Neutrophil (primary cell): ENCODE results near the gene LRRC30.

Experiments
- H3K27ac ChIP-seq: fragments of 200-600 bp; sonication (generic); 2 replicates; pipeline ENCODE4 v1.5.1; 2016; ENCODE audit warnings: mild to moderate bottlenecking, moderate library complexity
- H3K27me3 ChIP-seq: fragments of 200-600 bp; sonication (generic); 2 replicates; pipeline ENCODE4 v1.6.0; 2016; ENCODE audit warnings: mild to moderate bottlenecking
- H3K36me3 ChIP-seq: fragments of 200-600 bp; sonication (generic); 2 replicates; pipeline ENCODE4 v1.5.1; 2017
- H3K4me1 ChIP-seq, 2 experiments: fragments of 200-600 bp in 1 of 2; sonication (generic) in 1 of 2; 1 replicate in 1 of 2; 2 replicates in 1 of 2; pipeline versions ENCODE4 v1.5.1 to v1.6.1; 2013 to 2016; ENCODE audit warnings: low read depth in 1 of 2, low read length in 1 of 2, mild to moderate bottlenecking in 1 of 2, moderate library complexity in 1 of 2; ENCODE audit not compliant: control insufficient read depth in 1 of 2, insufficient read depth in 1 of 2
- H3K4me3 ChIP-seq, 2 experiments: fragments of 200-600 bp in 1 of 2; sonication (generic) in 1 of 2; 1 replicate in 1 of 2; 2 replicates in 1 of 2; pipeline ENCODE4 v1.5.1; 2013 to 2016; ENCODE audit warnings: low read depth in 1 of 2, low read length in 1 of 2, mild to moderate bottlenecking in 1 of 2, moderate library complexity in 1 of 2
- H3K9me3 ChIP-seq: fragments of 200-600 bp; sonication (generic); 2 replicates; pipeline ENCODE4 v1.5.1; 2016
- CTCF ChIP-seq: fragments of 200-600 bp; sonication (generic); IDR thresholded peaks from 2 replicates; pipeline ENCODE4 v1.5.1; 2016; ENCODE audit warnings: antibody characterized with exemption

Gene LRRC30

GRCh38 chr18:7261199-7261598 lies 30.3 kb downstream of the LRRC30 start:
- no peak overlapping the region for H3K27ac ChIP-seq
- H3K9me3 ChIP-seq: no peaks in the 10 kb centered on the region
- H3K27me3 ChIP-seq: no peaks in the 10 kb centered on the region
- no peak overlapping the region for H3K4me3 ChIP-seq
- H3K36me3 ChIP-seq: no peaks in the 10 kb centered on the region
- no peaks in the 10 kb centered on the region for H3K4me1 ChIP-seq
- no peak for TF ChIP-seq CTCF

- Histone ChIP-seq H3K9me3 (no peaks in the 10 kb centered on the region), H3K36me3 (no peaks in the 10 kb centered on the region), H3K4me1 (peaks cover 8 to 10% of the 10 kb centered on the region in 2 experiments), H3K4me3 (no peak overlapping the region), H3K27ac (no peak overlapping the region), H3K27me3 (no peaks in the 10 kb centered on the region)
- TF ChIP-seq CTCF: no peak
These were observed 37.1 kb downstream of the LRRC30 start for GRCh38 chr18:7267973-7268372.

- Histone ChIP-seq H3K36me3 (no peaks in the 10 kb centered on the region), H3K27ac (no peak overlapping the region), H3K4me3 (no peak overlapping the region), H3K9me3 (no peaks in the 10 kb centered on the region), H3K27me3 (no peaks in the 10 kb centered on the region), H3K4me1 (peaks cover 20 to 25% of the 10 kb centered on the region in 2 experiments)
- no peak for TF ChIP-seq CTCF
These were observed 39.1 kb downstream of the LRRC30 start for GRCh38 chr18:7269942-7270341.

GRCh38 chr18:7272311-7273049 lies 41.6 kb downstream of the LRRC30 start:
- no peak for TF ChIP-seq CTCF
- Histone ChIP-seq H3K36me3 (no peaks in the 10 kb centered on the region), H3K4me1 (peaks cover 20 to 25% of the 10 kb centered on the region in 2 experiments), H3K9me3 (no peaks in the 10 kb centered on the region), H3K27me3 (no peaks in the 10 kb centered on the region), H3K4me3 (no peak overlapping the region), H3K27ac (no peak overlapping the region)

- H3K27ac ChIP-seq: no peak overlapping the region
- H3K27me3 ChIP-seq: no peaks in the 10 kb centered on the region
- no peak for TF ChIP-seq CTCF
These were observed 42.5 kb downstream of the LRRC30 start for GRCh38 chr18:7273301-7273921.

More at GRCh38 chr18:7273301-7273921, 42.5 kb downstream of the LRRC30 start:
- Histone ChIP-seq H3K36me3 (no peaks in the 10 kb centered on the region), H3K4me1 (peaks cover 20 to 25% of the 10 kb centered on the region in 2 experiments), H3K4me3 (peak overlapping the region in 1 of 2 experiments; percentile 8), H3K9me3 (no peaks in the 10 kb centered on the region)
